ENCODE data around the gene RBM20. TPM values are rescaled to one million over a fixed set of nuclear protein-coding genes. Genes with fewer than 3 reads are reported as not detected.

RBM20 gene
- total RNA-seq, 4 donors from 2014 or later = 0.62 to 7.4 (median 3.9) TPM

DNA sequence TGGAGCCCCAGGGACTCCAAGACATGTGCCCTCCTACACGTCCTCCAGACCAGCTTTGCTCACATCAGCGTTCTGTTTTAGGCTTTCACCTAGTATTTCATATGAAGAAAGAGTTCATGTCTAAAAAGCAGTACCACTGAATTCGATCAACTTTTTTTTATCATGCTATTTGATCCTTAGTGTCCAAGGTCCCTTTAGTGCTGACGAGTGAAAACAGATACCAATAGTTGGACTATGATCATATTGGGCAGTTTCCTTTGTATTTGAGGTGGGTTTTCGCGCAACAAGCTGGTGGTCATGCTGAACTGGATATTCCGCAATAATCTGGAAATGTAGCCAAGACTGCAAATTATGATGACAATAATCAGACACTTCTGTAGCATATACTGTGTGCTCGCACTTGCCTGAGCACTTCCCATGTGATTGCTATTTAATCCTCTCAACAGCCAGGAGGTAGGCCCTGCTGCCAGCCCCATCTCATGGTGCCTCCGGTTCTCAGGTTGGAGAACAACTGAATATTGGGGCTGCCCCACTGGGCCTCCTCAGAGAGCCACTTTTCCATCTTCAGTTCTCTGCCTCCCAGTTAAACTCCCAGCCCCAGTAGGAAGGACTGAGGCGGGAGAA, 65.9 kb downstream of the RBM20 start:
- Histone ChIP-seq H3K4me3 (no peak overlapping the region), H3K9me3 (no peaks in the 10 kb centered on the region), H3K27me3 (no peaks in the 10 kb centered on the region), H3K4me1 (no peaks in the 10 kb centered on the region), H3K27ac (no peak overlapping the region), H3K36me3 (no peaks in the 10 kb centered on the region)
- TF ChIP-seq CTCF (IDR thresholded peaks at IDR 0.05) = no peak
- no peak for TF ChIP-seq POLR2A (IDR thresholded peaks at IDR 0.05)
- no peak for TF ChIP-seq POLR2AphosphoS5 (IDR thresholded peaks at IDR 0.05)
- TF ChIP-seq EP300 (IDR thresholded peaks at IDR 0.05) = no peak
- 83 to 97% methylated on average over 5 to 6 of the region's 10 CpGs for WGBS, 2 donors (ENCODE audit: low coverage in 1 of 2)
- no peak for ATAC-seq

GRCh38 chr10:110710621-110711020, 66.5 kb downstream of the RBM20 start:
- Histone ChIP-seq H3K27ac (no peak overlapping the region), H3K4me1 (no peaks in the 10 kb centered on the region), H3K36me3 (no peaks in the 10 kb centered on the region), H3K9me3 (no peaks in the 10 kb centered on the region), H3K4me3 (no peak overlapping the region), H3K27me3 (no peaks in the 10 kb centered on the region)
- TF ChIP-seq POLR2A (IDR thresholded peaks at IDR 0.05) (no peak), EP300 (IDR thresholded peaks at IDR 0.05) (no peak), POLR2AphosphoS5 (IDR thresholded peaks at IDR 0.05) (no peak), CTCF (IDR thresholded peaks at IDR 0.05) (no peak)
- no peak for ATAC-seq
- 40% methylated on average over 1 of the region's 5 CpGs; no CpG with 5 or more reads in 1 of the 2 donors for WGBS, 2 donors (ENCODE audit: low coverage in 1 of 2)

DNA sequence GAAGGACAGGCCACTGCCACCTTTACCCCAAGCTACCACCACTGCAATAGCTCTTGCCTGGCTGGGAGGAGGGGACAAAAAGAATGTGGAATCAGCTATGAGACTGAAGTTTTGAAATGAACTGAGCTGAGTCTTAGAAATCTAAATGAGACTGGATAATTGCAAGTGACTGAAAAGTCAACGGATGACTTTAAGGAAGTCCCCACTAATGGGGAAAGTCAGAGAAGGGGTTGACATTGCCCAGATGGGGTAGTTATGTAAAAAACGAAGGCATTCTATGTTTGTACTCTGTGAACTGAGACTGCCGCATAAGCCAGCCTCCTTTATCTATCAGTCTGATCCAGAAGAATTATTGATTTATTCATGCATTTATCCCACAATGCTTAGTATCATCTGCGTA, 67.2 kb downstream of the RBM20 start:
- Histone ChIP-seq H3K9me3 (no peaks in the 10 kb centered on the region), H3K4me1 (no peaks in the 10 kb centered on the region), H3K27me3 (no peaks in the 10 kb centered on the region), H3K4me3 (no peak overlapping the region), H3K36me3 (no peaks in the 10 kb centered on the region), H3K27ac (no peak overlapping the region)
- TF ChIP-seq POLR2AphosphoS5 (IDR thresholded peaks at IDR 0.05) (no peak), POLR2A (IDR thresholded peaks at IDR 0.05) (no peak), EP300 (IDR thresholded peaks at IDR 0.05) (no peak), CTCF (IDR thresholded peaks at IDR 0.05) (no peak)
- 70 to 76% methylated on average over 4 of the region's 4 CpGs for WGBS, 2 donors (ENCODE audit: low coverage in 1 of 2)
- ATAC-seq = no peak

DNA sequence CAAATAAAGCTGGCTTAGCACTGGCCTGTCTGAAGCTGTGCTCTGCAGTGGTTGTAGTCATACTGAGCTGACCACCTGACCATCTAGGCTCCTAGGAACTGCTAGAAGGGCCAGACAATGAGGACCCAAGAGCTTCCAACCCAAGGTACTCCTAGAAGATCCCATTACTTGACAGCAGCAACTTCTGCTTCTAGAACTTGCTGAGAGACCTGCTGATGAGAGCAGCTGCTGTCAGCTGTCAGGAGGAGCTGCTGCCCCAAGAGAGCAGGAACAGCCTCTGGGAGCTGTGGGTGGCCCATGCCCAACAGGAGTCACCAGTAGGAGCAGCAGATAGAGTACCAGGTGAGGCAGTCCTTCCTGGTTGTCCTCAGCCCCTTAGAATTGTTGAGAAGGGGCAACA, 70.2 kb downstream of the RBM20 start:
- Histone ChIP-seq H3K27me3 (no peaks in the 10 kb centered on the region), H3K4me3 (no peak overlapping the region), H3K36me3 (no peaks in the 10 kb centered on the region), H3K4me1 (no peaks in the 10 kb centered on the region), H3K9me3 (no peaks in the 10 kb centered on the region), H3K27ac (no peak overlapping the region)
- ATAC-seq = no peak
- TF ChIP-seq CTCF (IDR thresholded peaks at IDR 0.05) (no peak), POLR2A (IDR thresholded peaks at IDR 0.05) (no peak), EP300 (IDR thresholded peaks at IDR 0.05) (no peak), POLR2AphosphoS5 (IDR thresholded peaks at IDR 0.05) (no peak)

- no peaks in the 10 kb centered on the region for H3K9me3 ChIP-seq
- no peaks in the 10 kb centered on the region for H3K4me1 ChIP-seq
- peak; percentile 71 for ATAC-seq
- whole genome bisulfite sequencing, 2 donors (ENCODE audit: low coverage in 1 of 2) = 55 to 74% methylated on average over 4 of the region's 4 CpGs
- no peak overlapping the region for H3K4me3 ChIP-seq
- no peak overlapping the region for H3K27ac ChIP-seq
- no peaks in the 10 kb centered on the region for H3K27me3 ChIP-seq
- TF ChIP-seq POLR2AphosphoS5 (IDR thresholded peaks at IDR 0.05) (no peak), EP300 (IDR thresholded peaks at IDR 0.05) (no peak), POLR2A (IDR thresholded peaks at IDR 0.05) (no peak), CTCF (IDR thresholded peaks at IDR 0.05) (no peak)
- no peaks in the 10 kb centered on the region for H3K36me3 ChIP-seq
These were observed 73.8 kb downstream of the RBM20 start for GRCh38 chr10:110717781-110718589.

Measured in gastroesophageal sphincter (tissue), 4 donors.